SK-N-SH (cell line): ENCODE data around the gene IDI2. TPM values are rescaled to one million over a fixed set of nuclear protein-coding genes. Genes with fewer than 3 reads are reported as not detected.

ENCODE experiments used
- CTCF ChIA-PET: fragments of 300-600, 350-600 bp; formaldehyde crosslinking; extraction: SDS; loops from one replicate; lab custom pipeline; 2021; lab: Yijun Ruan, JAX
- POLR2A ChIA-PET: fragments of 350-600 bp; sonication (Branson Sonifier 250); formaldehyde crosslinking; extraction: SDS; loops from one replicate; lab custom pipeline; 2020; ENCODE audit warnings: antibody characterized with exemption, inconsistent platforms; lab: Yijun Ruan, JAX
- DNase-seq: peaks from one replicate; pipeline ENCODE4 v3.0.0; 2012
- H2AFZ ChIP-seq: fragments of 200-600 bp; sonication (generic); 2 replicates; pipeline ENCODE4 v1.8.1; 2016; ENCODE audit warnings: antibody characterized with exemption, mild to moderate bottlenecking, low read depth
- H3F3A ChIP-seq: fragments of 200-600 bp; sonication (generic); replicated peaks from 2 replicates; pipeline ENCODE3; 2016; ENCODE audit warnings: antibody characterized with exemption, mild to moderate bottlenecking; ENCODE audit not compliant: insufficient read depth
- H3K27ac ChIP-seq, 2 experiments: fragments of 200-500 bp in 1 of 2; fragments of 200-600 bp in 1 of 2; sonication (Bioruptor generic) in 1 of 2; sonication (generic), shearing (Covaris generic) in 1 of 2; 2 replicates each; pipeline versions ENCODE4 v1.5.1 to v1.6.1; 2014 to 2016; ENCODE audit warnings: low read depth in 2 of 2, inconsistent platforms in 1 of 2, low read length in 1 of 2, mild to moderate bottlenecking in 1 of 2, mixed read lengths in 1 of 2
- H3K27me3 ChIP-seq: fragments of 200-600 bp; sonication (generic), shearing (Covaris generic); 2 replicates; pipeline ENCODE4 v1.6.1; 2016; ENCODE audit warnings: mixed run types; ENCODE audit not compliant: insufficient read depth
- H3K36me3 ChIP-seq, 2 experiments: fragments of 200-500 bp in 1 of 2; fragments of 200-600 bp in 1 of 2; sonication (Bioruptor generic) in 1 of 2; sonication (generic) in 1 of 2; replicated peaks in 1 of 2; 2 replicates each; pipeline versions ENCODE3 to v1.5.1; 2014 to 2016; ENCODE audit warnings: low read length in 1 of 2, mild to moderate bottlenecking in 1 of 2; ENCODE audit not compliant: insufficient read depth in 2 of 2, control insufficient read depth in 1 of 2
- H3K4me1 ChIP-seq, 2 experiments: fragments of 200-500 bp in 1 of 2; fragments of 200-600 bp in 1 of 2; sonication (Bioruptor generic) in 1 of 2; sonication (generic), shearing (Covaris generic) in 1 of 2; 2 replicates each; pipeline versions ENCODE4 v1.5.1 to v1.6.1; 2014 to 2016; ENCODE audit warnings: low read depth in 1 of 2, low read length in 1 of 2, mixed run types in 1 of 2; ENCODE audit not compliant: insufficient read depth in 2 of 2, control insufficient read depth in 1 of 2
- H3K4me2 ChIP-seq: fragments of 200-600 bp; sonication (generic), shearing (Covaris generic); 2 replicates; pipeline ENCODE4 v1.6.1; 2017; ENCODE audit warnings: mixed run types
- H3K4me3 ChIP-seq, 2 experiments: fragments of 200-500 bp in 1 of 2; fragments of 200-600 bp in 1 of 2; sonication (Bioruptor generic) in 1 of 2; sonication (generic), shearing (Covaris generic) in 1 of 2; 2 replicates each; pipeline versions ENCODE4 v1.5.1 to v1.8.1; 2014 to 2016; ENCODE audit warnings: low read depth in 2 of 2, inconsistent platforms in 1 of 2, low read length in 1 of 2, mild to moderate bottlenecking in 1 of 2, mixed read lengths in 1 of 2, moderate library complexity in 1 of 2
- H3K79me2 ChIP-seq: fragments of 200-600 bp; sonication (generic); 2 replicates; pipeline ENCODE4 v1.8.1; 2017; ENCODE audit warnings: mild to moderate bottlenecking; ENCODE audit not compliant: insufficient read depth
- H3K9ac ChIP-seq: fragments of 200-600 bp; sonication (generic); 2 replicates; pipeline ENCODE4 v1.6.1; 2017; ENCODE audit warnings: mixed run types
- H3K9me2 ChIP-seq: fragments of 200-600 bp; sonication (generic); 2 replicates; pipeline ENCODE4 v1.6.1; 2017; ENCODE audit warnings: mixed run types
- H3K9me3 ChIP-seq: fragments of 200-600 bp; sonication (generic); 2 replicates; pipeline ENCODE4 v1.6.1; 2017; ENCODE audit warnings: mixed run types, mild to moderate bottlenecking, moderate library complexity
- H4K20me1 ChIP-seq: fragments of 200-600 bp; sonication (generic); 2 replicates; pipeline ENCODE4 v1.6.1; 2017; ENCODE audit warnings: mild to moderate bottlenecking, mixed run types; ENCODE audit not compliant: insufficient read depth
- CTCF ChIP-seq: fragments of 200-600 bp; sonication (generic); IDR thresholded peaks from 2 replicates; pipeline ENCODE4 v1.6.1; 2017; ENCODE audit warnings: antibody characterized with exemption, mild to moderate bottlenecking, moderate library complexity
- ELF1 ChIP-seq: IDR thresholded peaks from 2 replicates; pipeline ENCODE4 v1.4.0; 2012
- EZH2phosphoT487 ChIP-seq: fragments of 200-600 bp; sonication (generic); IDR thresholded peaks from 2 replicates; pipeline ENCODE4 v1.6.1; 2017; ENCODE audit warnings: low read depth, mixed run types, mild to moderate bottlenecking, antibody characterized with exemption, moderate library complexity, borderline replicate concordance
- FOXM1 ChIP-seq: IDR thresholded peaks from 2 replicates; pipeline ENCODE4 v1.4.0; 2012; ENCODE audit warnings: low read depth, mild to moderate bottlenecking
- GATA2 ChIP-seq: sonication (generic); formaldehyde crosslinking; IDR thresholded peaks from 2 replicates; pipeline ENCODE4 v1.5.0; 2020; ENCODE audit warnings: mild to moderate bottlenecking, missing genetic modification reagents
- MEF2A ChIP-seq: IDR thresholded peaks from 2 replicates; pipeline ENCODE4 v1.4.0; 2012; ENCODE audit warnings: low read depth, borderline replicate concordance
- NRF1 ChIP-seq: IDR thresholded peaks from 2 replicates; pipeline ENCODE4 v1.6.1; 2012; ENCODE audit warnings: low read depth, mild to moderate bottlenecking, low read length
- POLR2AphosphoS5 ChIP-seq: IDR thresholded peaks from 2 replicates; pipeline ENCODE4 v1.6.1; 2012; ENCODE audit warnings: low read depth, low read length
- RAD21 ChIP-seq: IDR thresholded peaks from 2 replicates; pipeline ENCODE4 v1.6.1; 2012; ENCODE audit warnings: mild to moderate bottlenecking, low read length
- RFX5 ChIP-seq: IDR thresholded peaks from 2 replicates; pipeline ENCODE4 v1.6.1; 2012; ENCODE audit warnings: mild to moderate bottlenecking, improper control_type of control experiment, low read length
- SIN3A ChIP-seq: IDR thresholded peaks from 2 replicates; pipeline ENCODE4 v1.6.1; 2012; ENCODE audit warnings: low read depth, mild to moderate bottlenecking, low read length, moderate library complexity, borderline replicate concordance
- YY1 ChIP-seq: IDR thresholded peaks from 2 replicates; pipeline ENCODE4 v1.4.0; 2012; ENCODE audit warnings: low read depth, mild to moderate bottlenecking
- ZBTB33 ChIP-seq: IDR thresholded peaks from 2 replicates; pipeline ENCODE4 v1.4.0; 2012; ENCODE audit warnings: low read depth, borderline replicate concordance
- WGBS: methylation state at CpG from one replicate; pipeline ENCODE4 v1.1.6; 2017; ENCODE audit warnings: low lambda C conversion rate; 5-methylcytosine and 5-hydroxymethylcytosine counted together
- polyA plus RNA-seq, 3 experiments: library from polyadenylated mRNA; depleted of rRNA; stranded (reverse); fragments of >200 nt; gene quantifications; 2 replicates each; pipeline ENCODE4 v1.2.3, GENCODE V29; 2012

IDI2 gene
- polyA plus RNA-seq, 1 of the 3 experiments (the other 2 are of a cell fraction) = not detected

GRCh38 chr10:1020460-1020859 lies 5.2 kb downstream of the IDI2 start:
- no peak overlapping the region for H3K4me3 ChIP-seq
- no peaks in the 10 kb centered on the region for H3K27me3 ChIP-seq
- DNase-seq = no peak
- H3K4me1 ChIP-seq = no peaks in the 10 kb centered on the region
- H4K20me1 ChIP-seq = no peaks in the 10 kb centered on the region
- ChIA-PET CTCF (no interaction called here), POLR2A (interaction anchor here (0.6 kb wide), 1 partner anchor 111 kb away, joined by 3 read pairs; no protein-coding TSS in a partner anchor)
- no peak overlapping the region for H2AFZ ChIP-seq
- H3K27ac ChIP-seq = no peak overlapping the region
- peaks cover 10% of the 10 kb centered on the region for H3F3A ChIP-seq
- peaks cover 23 to 39% of the 10 kb centered on the region in 2 experiments for H3K36me3 ChIP-seq
- H3K9ac ChIP-seq = no peak overlapping the region
- H3K9me2 ChIP-seq = no peaks in the 10 kb centered on the region
- H3K79me2 ChIP-seq = no peaks in the 10 kb centered on the region
- H3K9me3 ChIP-seq = no peaks in the 10 kb centered on the region
- no peak overlapping the region for H3K4me2 ChIP-seq
- WGBS = 99% methylated on average over 8 of the region's 10 CpGs
- no peak for TF ChIP-seq ELF1
- no peak for TF ChIP-seq RAD21
- no peak for TF ChIP-seq SIN3A
- no peak for TF ChIP-seq ZBTB33
- no peak for TF ChIP-seq FOXM1
- no peak for TF ChIP-seq EZH2phosphoT487
- TF ChIP-seq YY1 = no peak
- TF ChIP-seq RFX5 = no peak
- no peak for TF ChIP-seq MEF2A

DNA sequence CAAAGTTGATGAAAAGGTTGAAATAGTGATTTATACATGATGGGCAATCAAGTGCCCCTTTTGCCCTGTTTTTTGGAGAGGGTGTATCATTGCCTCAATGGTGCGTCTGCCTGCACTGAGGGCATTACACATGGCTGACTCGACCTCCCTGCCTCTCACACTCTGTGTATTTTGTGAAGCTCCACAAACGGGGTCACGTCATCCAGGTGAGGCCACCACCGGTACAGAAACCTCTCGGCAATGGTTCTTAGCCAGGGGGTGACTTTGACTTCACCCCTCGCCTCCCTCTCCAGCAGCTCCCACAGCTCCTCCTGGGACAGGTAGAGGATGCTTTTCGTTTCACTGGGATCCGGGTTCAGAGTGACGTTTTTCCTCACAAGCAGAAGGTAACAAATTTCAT lies 6.3 kb downstream of the IDI2 start:
- Histone ChIP-seq H4K20me1 (no peaks in the 10 kb centered on the region), H3K27me3 (no peaks in the 10 kb centered on the region), H3K9me3 (no peaks in the 10 kb centered on the region), H3K9me2 (no peaks in the 10 kb centered on the region), H3K9ac (no peak overlapping the region), H3K27ac (no peak overlapping the region), H3K4me2 (no peak overlapping the region), H3K79me2 (no peaks in the 10 kb centered on the region), H3K36me3 (peaks cover 30 to 45% of the 10 kb centered on the region in 2 experiments), H2AFZ (no peak overlapping the region), H3F3A (peaks cover 10% of the 10 kb centered on the region), H3K4me3 (no peak overlapping the region), H3K4me1 (no peaks in the 10 kb centered on the region)
- no peak for DNase-seq
- TF ChIP-seq POLR2AphosphoS5 = no peak
- TF ChIP-seq GATA2 = no peak
- TF ChIP-seq CTCF = no peak
- TF ChIP-seq RAD21 = no peak
- no peak for TF ChIP-seq NRF1
- ChIA-PET CTCF (no interaction called here), POLR2A (no interaction called here)
- 92% methylated on average over 8 of the region's 10 CpGs for WGBS
